ENCODE data around the gene CTNNA2. TPM values are rescaled to one million over a fixed set of nuclear protein-coding genes. Genes with fewer than 3 reads are reported as not detected.
"Not testable (repeated sequence)": the region's sequence is repeated elsewhere in the genome, so short reads cannot be mapped to it uniquely, and the experiment has no call there.

The CTNNA2 gene
- total RNA-seq, 1 donor from 2014 or later, result not detected

DNA sequence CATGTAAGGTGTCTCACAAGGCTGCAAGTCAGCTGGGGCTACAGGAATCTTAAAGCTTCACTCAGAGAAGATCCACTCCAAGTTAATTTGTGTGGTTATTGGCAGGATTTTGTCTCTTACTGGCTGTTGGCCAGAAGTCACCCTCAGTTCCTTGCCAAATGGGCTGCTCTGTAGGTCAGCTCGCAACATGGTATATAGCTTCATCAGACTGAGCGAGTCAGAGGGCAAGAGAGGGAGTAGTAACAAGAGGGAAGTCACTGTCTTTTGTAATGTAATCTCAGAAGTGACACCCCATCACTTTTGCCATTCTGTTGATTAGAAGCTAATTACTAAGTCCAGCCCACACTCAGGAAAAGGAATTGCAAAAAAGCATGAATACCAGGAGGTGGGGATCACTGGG, 672.2 kb downstream of the CTNNA2 start:
- DNase-seq (ENCODE audit: low spot score), result no peak

DNA sequence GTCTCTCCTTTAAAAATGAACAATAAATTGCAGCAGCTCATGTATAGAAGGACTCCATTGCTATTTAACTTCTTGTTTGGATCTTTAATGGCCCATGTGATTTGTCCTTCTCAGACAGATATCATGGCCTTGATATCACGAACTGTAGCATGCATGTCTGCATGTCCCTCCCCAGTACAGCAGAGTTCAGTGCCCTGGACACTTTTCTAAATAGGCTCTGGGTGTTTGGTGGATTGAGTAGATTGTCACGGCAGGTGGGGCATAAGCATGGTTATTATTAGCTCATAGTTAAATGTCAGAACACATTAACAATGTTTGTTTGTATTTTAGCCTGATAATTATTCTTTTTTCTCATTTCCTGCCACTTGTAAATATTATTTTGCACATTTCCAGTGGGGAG, 673.4 kb downstream of the CTNNA2 start:
- no peak for DNase-seq (ENCODE audit: low spot score)

DNA sequence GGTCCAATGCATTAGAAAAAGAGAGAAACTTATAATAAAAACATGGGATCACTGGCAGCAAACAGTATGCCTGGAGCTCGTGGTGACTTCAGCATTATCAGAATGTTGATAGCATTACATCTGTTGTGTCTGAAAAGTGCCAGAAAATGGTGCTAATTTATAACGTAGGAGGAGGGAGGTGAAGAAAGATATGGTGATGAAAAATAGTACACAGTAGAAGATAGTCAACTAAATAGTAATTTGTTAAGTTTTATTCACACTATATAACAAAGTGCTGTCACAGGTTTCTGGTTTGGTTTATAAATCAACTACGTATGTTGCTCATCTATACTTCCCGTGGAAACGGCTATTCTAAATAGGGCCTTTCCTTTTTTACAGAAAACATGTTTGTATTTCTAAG, 674.3 kb downstream of the CTNNA2 start:
- no peak for DNase-seq (ENCODE audit: low spot score)

DNA sequence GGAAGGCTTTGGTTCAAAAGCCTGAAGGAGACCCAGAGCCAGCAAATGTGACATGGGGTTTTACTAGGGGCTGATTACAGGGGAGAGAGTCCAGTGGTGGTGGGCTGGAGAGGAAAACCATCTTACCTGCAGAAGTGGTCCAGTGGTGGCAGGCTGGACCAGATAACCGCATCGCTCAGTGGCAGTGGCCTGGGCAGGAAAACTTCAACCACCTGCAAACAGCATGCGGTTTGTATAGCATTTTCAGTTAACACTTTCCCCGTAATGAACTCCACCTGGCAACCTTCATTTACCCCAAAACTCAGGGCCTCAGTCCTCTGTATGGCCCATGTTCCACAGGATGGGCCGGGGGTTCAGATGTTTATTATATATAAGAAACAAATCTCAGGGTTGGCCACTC, 677.3 kb downstream of the CTNNA2 start:
- DNase-seq (ENCODE audit: low spot score), result no peak

DNA sequence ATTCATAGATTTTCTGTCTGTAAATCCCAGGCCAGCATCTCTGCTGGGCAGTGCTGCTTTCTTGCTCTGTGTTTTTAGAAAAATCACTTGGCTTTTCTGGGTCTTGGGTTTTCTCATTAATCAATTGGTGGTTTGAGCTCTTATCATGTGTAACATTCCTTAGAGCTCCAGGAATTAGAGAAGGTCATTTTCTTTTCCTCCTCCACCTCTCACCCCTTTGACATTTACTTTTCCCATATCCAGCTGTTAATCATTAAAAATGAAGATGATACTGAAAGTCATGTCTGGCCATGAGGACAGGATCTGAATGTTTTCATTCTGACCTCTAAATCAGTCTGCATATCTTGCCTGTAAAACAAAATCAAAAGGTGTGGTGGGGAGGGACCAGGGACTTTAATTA, 680.7 kb downstream of the CTNNA2 start:
- no peak for DNase-seq (ENCODE audit: low spot score)

DNA sequence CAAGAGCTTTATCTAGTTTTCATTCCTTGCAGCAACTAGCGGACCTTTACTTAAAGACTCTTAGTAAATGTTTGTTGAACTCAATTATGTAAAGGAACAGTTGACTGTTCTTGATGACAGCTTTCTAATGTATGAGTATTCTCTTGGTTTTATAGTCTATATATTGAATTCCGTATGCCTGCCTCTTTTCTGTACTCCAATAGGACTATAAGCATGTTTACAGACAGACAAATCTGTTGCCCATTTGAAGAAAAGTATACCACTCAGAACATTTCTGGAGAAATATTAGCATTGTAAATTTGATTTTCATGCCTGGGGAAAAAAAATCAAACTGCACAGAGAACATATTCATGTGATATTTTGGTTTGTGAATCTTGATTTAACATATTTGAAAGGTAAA, 682.2 kb downstream of the CTNNA2 start:
- no peak for DNase-seq (ENCODE audit: low spot score)

DNA sequence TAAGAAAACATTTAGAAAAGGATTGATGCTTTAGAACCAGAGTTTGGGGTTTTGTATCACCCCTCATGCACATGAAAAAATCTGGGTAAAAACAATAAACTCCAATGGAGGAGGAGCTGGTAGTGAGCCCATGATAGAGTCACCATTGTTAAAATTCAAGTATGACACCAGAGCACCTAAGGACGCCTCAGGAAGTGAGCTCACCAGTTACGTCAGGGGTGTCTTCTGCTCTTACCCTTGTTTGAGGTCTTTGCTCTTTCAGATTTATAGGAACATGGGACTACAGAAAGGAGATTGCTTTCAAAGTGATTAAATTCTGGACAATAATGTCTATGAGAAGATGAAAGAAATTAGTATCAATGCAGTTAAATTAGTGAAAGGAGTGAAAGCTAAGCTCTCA, 685.2 kb downstream of the CTNNA2 start:
- no peak for DNase-seq (ENCODE audit: low spot score)

DNA sequence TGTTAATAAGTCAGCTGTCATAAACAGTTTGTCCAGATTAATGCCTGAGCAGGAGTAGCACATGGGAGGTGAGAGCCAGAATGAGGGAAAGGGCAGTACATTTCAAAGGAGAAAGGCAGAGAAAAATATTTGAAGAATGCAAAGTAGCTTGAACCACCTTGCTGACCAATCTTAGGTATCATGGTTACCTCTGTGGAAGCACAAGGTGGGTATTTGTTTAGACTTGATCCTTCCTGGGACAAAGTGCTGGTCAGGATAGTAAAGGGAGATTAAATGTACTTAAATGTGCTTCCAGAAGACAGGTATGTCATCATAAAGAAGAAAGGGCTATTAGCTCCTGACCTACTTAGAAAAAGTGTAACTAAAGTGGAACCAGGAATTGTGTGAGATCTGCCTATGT, 686.7 kb downstream of the CTNNA2 start:
- DNase-seq (ENCODE audit: low spot score), result no peak

DNA sequence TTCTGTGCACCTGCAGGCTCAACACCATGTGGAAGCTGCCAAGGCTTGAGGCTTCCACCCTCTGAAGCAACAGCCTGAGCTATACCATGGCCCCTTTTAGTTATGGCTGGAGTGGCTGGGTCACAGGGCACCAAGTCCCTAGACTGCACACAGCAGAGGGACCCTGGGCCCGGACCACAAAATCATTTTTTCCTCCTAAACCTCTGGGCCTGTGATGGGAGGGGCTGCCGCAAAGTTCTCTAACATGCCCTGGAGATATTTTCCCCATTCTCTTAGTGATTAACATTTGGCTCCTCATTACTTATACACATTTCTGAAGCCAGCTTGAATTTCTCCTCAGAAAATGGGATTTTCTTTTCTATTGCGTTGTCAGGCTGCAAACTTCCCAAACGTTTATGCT, 691.1 kb downstream of the CTNNA2 start:
- DNase-seq (ENCODE audit: low spot score), result not testable (repeated sequence)

DNA sequence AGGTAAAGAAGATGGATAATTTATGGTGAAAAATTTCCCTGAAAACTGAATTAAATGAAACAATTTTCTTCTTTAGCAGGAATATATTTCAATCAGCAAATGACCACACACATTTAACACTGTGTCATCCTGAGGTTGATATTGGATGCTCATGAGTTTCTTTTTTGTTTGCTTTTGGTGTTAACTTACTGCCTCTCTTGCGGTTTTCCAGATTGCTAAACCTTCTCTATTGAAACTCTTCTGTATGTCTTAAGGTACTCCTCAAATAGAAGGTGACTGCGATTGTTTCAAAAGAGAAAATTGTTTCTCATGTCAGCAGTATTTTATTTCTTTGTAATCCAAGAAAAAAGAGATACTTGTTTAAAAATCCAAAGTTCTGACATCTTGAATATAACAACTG, 692.6 kb downstream of the CTNNA2 start:
- DNase-seq (ENCODE audit: low spot score), result no peak

DNA sequence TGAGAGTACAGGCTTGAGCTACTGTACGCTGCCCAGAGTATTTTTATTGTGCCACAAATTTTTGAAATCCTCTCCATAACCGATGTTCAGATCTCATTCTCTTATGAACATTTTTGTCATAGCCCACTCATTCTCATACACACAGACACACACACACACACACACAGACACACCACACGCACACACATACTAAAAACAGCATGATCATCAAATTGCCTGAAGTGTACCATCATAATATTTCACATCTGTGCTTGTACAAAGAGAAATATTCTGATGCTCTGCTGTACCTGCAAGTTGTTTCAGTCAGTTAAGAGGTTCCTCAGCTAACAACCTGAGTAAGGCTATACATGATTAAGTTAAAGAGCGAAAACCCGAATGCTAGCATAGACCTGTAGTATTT, 696.6 kb downstream of the CTNNA2 start:
- no peak for DNase-seq (ENCODE audit: low spot score)

DNA sequence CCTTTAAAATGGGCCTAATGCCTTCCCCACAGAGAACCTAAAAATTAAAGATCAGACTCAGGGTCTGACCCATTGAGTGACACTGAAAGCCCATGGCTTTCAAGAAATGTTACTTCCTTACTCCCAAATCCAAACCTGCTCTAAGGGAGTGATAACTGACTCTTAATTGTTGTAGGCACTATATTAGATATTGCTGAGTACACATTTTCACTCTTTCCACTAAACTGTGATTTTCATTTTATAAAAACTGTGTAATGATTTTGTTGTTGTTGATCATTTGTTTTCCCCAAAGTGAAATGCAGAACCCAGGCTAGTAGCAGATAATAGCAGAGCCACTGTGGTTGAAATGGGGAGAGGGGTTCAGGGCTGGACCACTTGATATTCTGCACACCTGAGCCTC, 704.6 kb downstream of the CTNNA2 start:
- no peak for DNase-seq (ENCODE audit: low spot score)

DNA sequence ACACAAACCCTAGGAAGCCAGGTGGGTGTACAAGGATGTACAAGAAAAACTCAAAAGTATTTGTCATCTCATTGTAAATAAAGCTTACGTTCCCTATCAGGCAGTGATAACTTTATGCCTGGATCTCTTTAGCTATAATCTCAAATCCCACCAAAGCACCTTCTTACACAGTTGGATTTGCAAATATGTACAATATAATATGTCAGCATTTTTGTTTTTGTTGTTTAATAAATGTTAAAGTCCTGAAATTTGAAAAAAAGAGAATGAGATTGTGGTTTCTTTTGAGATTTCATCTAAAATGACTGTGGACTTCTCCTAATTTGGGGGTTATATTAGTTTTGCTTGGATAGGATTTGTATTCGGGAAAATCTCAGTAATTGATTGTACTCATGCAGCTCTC, 709.8 kb downstream of the CTNNA2 start:
- no peak for DNase-seq (ENCODE audit: low spot score)

DNA sequence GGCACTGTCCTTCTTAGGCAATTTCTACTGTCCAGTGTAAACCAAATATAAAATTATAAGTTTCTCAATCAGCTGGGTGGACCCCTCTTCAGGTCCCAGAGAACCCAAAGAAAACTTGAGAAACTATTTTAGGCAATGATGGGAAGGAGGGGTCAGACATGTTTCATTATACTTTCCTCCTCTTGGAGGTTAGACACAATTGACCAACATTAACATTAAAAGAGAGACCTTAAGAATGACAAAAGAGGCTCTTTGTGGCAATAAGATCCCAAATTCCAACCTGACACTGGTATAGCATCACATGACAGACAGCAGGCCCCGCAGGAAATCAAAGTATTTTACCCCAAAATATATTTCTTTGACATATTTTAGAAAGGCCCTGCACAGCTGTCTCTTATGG, 718.6 kb downstream of the CTNNA2 start:
- DNase-seq (ENCODE audit: low spot score), result no peak

DNA sequence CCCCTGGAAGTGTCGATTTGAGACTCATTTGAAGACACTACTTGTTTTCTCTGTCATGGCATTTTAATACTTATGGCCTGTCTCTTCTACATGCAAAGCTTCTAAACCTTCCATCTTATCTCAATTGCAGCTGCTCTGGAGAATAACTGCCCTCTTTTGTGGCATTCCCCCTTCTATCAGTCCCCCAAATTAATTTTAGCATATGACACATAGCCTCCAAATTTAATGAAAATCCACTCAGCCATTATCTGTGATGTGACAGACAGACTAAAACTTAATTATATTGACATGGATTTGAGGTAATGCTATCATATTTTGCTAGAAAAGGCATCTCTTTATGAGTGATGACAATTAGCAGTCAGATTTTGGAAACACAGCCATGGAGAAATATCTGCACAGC, 720.5 kb downstream of the CTNNA2 start:
- no peak for DNase-seq (ENCODE audit: low spot score)

DNA sequence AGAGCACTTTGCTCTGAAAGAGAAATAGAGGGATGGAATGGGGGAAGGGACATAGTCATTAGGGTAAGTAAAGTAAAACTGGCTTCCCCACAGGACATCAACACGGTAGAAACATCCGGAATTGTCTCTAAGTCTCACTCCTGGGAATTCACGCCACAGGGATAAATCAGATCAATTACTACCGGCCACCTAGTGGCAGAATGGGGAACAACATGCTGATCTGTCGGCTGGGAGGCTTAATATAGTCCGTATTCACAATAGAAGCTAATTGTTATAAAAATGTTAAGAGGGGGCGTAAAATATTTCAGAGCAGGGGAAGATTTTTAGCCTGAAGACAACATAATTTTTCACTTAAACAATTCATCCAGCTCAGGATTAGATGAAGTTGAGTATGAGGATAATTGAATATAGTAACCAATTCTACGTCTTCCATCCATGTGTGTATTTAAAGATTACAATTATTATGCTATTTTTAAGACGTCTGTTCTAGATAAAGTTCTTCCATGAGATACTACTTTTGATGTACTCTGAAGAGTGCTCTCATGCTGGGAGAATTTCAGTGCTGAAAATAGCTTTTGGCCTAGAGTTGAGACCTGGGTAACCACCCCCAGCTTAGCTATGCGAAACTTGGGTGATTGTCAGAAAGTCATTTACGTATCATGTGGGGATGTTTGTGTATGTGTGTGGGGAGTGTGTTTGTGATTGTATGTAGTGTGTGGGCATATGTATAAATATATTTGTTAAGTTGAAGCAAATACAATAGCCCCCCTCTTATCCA, 726.0 kb downstream of the CTNNA2 start:
- DNase-seq (ENCODE audit: low spot score), result no peak

DNA sequence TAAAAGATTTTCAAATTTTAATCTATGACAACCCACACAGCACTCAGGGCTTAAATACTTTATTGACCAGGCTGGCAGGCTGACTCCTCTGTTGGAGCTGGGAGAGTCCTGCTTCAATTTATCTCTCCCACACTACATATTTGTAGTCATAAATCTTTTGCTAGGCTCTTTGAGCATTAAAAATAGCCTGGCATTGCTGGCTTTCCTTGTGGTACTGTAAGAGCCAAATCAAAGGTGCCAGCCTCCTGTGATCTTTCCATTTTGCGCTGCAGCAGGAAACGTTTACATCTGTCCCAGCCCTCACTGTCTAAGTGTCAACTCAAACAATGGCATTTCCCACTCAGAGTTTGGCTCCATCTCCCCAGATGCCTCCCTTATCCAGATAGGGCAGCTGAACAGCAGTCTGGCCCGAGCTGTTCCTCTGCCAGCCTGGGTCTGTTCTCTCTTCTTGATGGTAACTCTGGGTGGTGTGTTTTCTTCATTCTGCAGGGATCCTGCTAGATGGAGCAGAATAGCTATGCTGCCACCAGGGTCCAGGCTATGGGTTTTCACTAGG, 729.6 kb downstream of the CTNNA2 start:
- DNase-seq (ENCODE audit: low spot score), result no peak

DNA sequence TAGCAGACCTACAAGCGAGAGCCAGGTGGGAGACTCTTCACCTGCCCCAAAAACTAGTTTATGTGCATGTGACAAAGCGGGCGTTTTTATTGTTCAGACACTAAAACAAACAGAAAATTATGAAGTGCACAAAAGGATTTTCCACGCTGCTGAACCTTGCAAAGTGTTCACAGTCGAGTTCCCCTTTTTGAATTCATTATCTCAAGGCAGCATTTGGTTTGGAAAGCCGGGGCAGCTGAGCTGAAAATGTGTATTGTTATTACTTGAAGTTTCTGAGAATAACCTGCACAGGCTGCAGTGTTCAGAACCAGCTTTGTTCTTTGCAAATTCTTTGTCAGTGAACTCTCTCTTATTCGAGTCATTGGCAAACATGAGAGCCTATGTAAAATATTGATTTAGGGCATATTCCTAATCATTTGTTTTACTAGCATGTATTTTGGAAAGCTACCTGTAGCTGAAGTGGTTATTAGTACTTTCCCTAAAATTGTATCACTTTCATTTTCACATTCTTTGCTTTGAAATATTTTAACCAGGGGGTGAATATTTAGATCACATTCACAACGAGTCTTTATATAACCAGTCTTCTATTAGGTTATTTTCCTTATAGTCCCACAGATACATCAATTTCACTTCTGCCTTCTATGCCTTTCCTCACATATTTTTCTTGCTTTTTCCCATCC, 732.2 kb downstream of the CTNNA2 start:
- no peak for DNase-seq (ENCODE audit: low spot score)

DNA sequence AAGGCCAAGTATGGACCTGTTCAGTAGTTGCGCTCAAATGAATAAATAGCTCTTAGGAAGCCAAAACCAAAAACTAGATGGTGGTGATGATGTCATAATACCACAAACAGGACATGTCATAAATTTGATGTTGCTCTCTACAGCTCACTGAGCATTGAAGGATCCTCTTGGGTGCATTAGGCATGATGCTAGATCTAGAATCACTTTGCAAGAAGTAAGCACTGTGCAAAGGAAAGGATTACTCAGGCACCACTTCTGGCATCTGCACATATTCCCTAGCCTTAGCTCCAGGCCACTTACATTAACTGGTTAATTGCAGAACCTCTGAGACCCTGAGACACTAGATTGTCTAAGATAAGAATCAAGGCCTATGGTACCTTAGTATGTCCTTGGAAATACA, 733.7 kb downstream of the CTNNA2 start:
- DNase-seq (ENCODE audit: low spot score), result no peak

DNA sequence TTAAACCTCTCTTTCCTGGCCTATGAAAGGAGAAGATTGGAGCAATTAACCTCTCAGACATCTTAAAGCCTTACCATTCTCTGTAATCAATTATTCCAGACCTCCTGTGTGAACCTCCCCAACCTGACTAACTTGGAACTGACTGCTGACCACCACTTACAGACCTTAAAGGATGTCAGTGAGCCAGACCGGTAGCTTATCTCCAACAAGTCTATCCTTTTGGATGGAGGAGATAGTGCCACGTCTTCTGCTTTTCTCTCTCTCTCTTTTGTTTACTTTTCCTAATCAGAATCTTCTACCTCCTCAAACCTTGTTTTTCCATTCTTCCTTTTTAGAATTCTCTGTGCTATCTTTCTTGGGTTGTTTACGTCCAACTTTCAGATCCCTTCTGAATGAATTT, 734.5 kb downstream of the CTNNA2 start:
- no peak for DNase-seq (ENCODE audit: low spot score)

DNA sequence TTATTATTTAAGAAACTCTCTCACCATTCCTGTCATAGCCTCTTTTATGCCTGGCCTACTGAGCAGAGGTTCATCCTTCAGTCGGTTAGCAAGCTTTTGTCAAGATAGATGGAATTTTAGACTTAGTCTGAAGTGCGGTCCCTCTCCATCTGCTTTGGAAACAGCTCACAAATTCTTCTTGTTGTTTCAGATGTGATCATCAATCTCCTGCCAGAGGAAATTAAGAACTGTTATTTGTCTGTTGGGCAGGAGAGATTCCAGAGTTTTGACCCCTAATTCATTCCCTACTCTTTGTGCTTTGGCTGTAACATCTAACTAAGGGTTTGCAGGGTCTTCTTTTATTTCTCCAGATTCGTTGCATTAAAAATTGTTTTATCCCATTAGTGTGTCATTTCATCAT, 735.3 kb downstream of the CTNNA2 start:
- DNase-seq (ENCODE audit: low spot score), result no peak

DNA sequence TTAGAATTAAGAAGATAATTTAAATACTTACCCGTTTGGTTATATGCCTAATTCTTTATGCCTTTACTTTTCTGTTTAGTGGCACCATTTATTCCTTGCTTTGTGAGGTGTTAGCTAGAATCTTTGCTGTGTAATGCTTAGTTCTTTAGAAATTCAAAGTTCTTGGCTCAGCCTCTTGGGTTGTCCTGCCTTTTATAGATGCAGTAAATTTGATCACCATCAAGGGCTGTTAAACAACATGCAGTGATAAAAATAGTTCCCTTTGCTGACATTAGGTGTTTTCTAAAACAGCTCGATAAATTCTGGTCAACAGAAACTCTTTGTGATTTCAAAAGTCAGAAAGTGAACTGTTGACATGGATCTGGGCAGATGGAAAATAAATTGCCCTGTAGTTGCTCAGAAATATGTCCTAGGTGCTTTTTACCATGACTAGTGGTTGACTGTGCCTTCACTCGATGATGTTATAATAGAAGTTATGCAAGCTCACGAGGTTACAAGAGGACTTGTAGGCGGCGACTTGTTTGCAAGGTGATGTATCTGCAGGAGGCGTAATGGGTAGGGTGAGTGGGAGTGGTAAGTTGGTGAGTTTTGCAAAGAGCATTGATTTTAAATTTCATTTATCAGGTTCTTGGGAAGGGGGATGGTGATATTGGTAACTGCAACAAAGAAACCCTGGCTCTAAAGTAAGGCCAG, 739.6 kb downstream of the CTNNA2 start:
- no peak for DNase-seq (ENCODE audit: low spot score)

All from mesenteric fat pad (tissue), 1 donor.